SJSA1 (cell line): Measurements from ENCODE around the gene PPTC7. TPM values are rescaled to one million over a fixed set of nuclear protein-coding genes. Genes with fewer than 3 reads are reported as not detected.
"Not testable (repeated sequence)": the region's sequence is repeated elsewhere in the genome, so short reads cannot be mapped to it uniquely, and the experiment has no call there.

Source experiments
- DNase-seq, 2 experiments: peaks; one replicate each; pipeline ENCODE4 v3.0.0-alpha.2; 2015 to 2020; ENCODE audit warnings: low spot score in 2 of 2, low read depth in 1 of 2
- H3K27ac ChIP-seq: fragments of 250-450 bp; sonication (Bioruptor Pico); 2 replicates; pipeline ENCODE4 v1.5.1; 2020; ENCODE audit warnings: mild to moderate bottlenecking, moderate library complexity
- H3K27me3 ChIP-seq: fragments of 250-450 bp; sonication (Bioruptor Pico); replicated peaks from 2 replicates; pipeline ENCODE4 v1.5.1; 2020; ENCODE audit warnings: mild to moderate bottlenecking, moderate library complexity
- H3K36me3 ChIP-seq: fragments of 250-450 bp; sonication (Bioruptor Pico); 2 replicates; pipeline ENCODE4 v1.5.1; 2020; ENCODE audit warnings: mild to moderate bottlenecking
- H3K4me1 ChIP-seq: fragments of 250-450 bp; sonication (Bioruptor Pico); replicated peaks from 2 replicates; pipeline ENCODE4 v1.6.1; 2021; ENCODE audit warnings: mild to moderate bottlenecking
- H3K4me3 ChIP-seq: fragments of 250-450 bp; sonication (Bioruptor Pico); 2 replicates; pipeline ENCODE4 v1.5.1; 2020; ENCODE audit warnings: mild to moderate bottlenecking
- H3K9me3 ChIP-seq: fragments of 250-450 bp; sonication (Bioruptor Pico); replicated peaks from 2 replicates; pipeline ENCODE4 v1.5.1; 2020; ENCODE audit warnings: mild to moderate bottlenecking
- total RNA-seq: library from RNA; depleted of rRNA; stranded (reverse); fragments of >200 nt; shearing (Covaris generic); gene quantifications from 2 replicates; pipeline ENCODE4 v1.2.3, GENCODE V29; 2014

The PPTC7 gene
- total RNA-seq, 1 experiment from 2014 or later = 5.6 TPM

DNA sequence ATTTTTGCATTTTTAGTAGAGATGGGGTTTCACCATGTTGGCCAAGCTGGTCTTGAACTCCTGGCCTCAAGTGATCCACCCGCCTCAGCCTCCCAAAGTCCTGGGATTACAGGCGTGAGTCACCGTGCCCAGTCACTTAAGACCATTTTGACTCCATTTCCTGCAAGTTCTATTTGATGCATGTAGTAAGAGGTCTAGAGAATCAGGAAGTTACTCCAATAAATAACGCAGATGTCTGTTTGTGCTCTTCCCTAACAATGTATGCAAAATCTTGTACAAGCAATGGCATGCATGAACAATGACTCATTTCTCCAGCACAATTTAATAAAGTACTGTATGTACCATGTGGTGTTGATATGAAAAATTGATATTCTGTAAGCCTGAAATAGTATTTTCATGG, 37.9 kb downstream of the PPTC7 start:
- Histone ChIP-seq H3K4me1 (peaks cover 32% of the 10 kb centered on the region), H3K36me3 (peaks cover 14% of the 10 kb centered on the region), H3K27ac (peak overlapping the region; percentile 58)
- H3K4me3 ChIP-seq, H3K9me3 ChIP-seq, H3K27me3 ChIP-seq: not testable (repeated sequence)
- DNase-seq = peak; percentile 56 to 62

DNA sequence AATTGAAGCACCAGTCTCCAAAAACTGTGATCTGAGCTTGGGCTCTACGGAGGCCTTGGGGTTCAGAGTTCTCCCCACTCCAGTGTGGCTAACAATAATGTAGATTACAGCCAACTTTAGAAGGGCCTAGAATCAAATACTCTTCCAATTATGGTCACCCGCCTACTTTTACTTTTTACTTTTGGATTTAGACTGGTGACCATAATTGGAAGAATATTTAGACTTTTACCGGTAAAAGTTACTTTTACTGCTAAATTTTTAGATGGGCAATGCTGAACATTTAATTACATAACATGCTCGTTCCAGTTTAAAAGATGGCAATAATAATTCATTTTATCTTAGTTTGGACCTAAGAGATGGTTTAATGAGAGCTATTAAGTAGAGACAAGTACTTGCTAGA, 39.2 kb downstream of the PPTC7 start:
- no peaks in the 10 kb centered on the region for H3K9me3 ChIP-seq
- no peak overlapping the region for H3K27ac ChIP-seq
- DNase-seq = no peak

DNA sequence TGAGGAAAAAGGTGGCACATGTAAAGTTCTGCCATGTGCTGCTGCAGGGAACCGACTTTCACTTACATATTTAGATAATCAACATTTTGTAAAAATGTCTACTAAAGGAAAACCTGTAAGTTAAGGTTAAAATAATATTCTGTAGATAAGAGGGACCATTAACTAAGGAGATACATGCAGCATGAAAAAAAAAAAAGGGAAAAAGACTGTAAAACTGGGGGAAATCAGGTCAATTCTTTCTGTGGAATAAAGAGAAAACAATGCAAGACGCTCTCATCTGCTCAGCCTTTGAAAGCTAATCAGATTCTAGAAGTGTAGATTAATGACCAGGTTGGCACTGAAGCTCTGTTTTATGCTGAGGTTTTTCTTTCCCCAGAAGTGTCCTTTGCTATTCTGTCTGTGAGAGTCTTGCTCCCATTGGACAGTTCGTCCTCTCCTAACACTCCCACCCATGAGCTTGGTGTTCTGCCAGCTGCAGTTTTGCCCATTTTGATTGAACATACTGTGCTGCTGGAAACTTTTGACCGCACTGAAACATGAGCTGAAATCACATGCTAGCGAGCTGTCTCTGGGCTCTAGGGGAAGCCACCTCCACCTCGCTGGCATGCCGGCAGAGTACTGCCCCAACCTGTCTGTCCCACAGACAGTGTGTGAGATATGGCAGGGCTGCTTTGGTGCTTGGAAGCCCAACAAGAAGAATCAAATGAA, 39.7 kb downstream of the PPTC7 start:
- no peak overlapping the region for H3K27ac ChIP-seq
- H3K36me3 ChIP-seq = peaks cover 20% of the 10 kb centered on the region
- peaks cover 39% of the 10 kb centered on the region for H3K4me1 ChIP-seq
- no peaks in the 10 kb centered on the region for H3K9me3 ChIP-seq
- no peaks in the 10 kb centered on the region for H3K27me3 ChIP-seq
- no peak overlapping the region for H3K4me3 ChIP-seq
- peak in 1 of 2 experiments; percentile 46 for DNase-seq

More for the DNA sequence above, 39.2 kb downstream of the PPTC7 start:
- H3K27me3 ChIP-seq = no peaks in the 10 kb centered on the region
- H3K4me1 ChIP-seq = peaks cover 39% of the 10 kb centered on the region
- H3K36me3 ChIP-seq = peaks cover 15% of the 10 kb centered on the region
- no peak overlapping the region for H3K4me3 ChIP-seq

DNA sequence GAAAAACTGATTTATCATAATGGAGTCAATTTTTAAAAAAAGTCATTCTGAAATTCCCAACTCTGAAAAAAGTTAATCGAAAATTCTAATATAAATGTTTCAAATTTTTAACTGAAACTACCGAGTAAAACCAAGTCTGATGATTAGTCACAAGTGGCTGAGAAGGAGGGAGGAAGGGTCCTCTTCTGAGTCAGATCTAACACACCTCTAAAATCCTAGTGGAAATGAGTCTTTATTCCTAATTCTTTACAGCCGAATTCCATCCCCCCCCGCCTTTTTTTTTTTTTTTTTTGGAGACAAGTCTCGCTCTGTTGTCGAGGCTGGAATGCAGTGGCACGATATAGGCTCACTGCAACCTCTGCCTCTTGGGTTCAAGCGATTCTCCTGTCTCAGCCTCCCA, 43.1 kb downstream of the PPTC7 start:
- no peak overlapping the region for H3K4me3 ChIP-seq
- H3K4me1 ChIP-seq = peaks cover 20% of the 10 kb centered on the region
- no peaks in the 10 kb centered on the region for H3K27me3 ChIP-seq
- DNase-seq = peak in 1 of 2 experiments; percentile 50
- H3K9me3 ChIP-seq = no peaks in the 10 kb centered on the region
- peak overlapping the region; percentile 16; the same call in 1 of the 2 replicates for H3K27ac ChIP-seq
- peaks cover 46% of the 10 kb centered on the region for H3K36me3 ChIP-seq

DNA sequence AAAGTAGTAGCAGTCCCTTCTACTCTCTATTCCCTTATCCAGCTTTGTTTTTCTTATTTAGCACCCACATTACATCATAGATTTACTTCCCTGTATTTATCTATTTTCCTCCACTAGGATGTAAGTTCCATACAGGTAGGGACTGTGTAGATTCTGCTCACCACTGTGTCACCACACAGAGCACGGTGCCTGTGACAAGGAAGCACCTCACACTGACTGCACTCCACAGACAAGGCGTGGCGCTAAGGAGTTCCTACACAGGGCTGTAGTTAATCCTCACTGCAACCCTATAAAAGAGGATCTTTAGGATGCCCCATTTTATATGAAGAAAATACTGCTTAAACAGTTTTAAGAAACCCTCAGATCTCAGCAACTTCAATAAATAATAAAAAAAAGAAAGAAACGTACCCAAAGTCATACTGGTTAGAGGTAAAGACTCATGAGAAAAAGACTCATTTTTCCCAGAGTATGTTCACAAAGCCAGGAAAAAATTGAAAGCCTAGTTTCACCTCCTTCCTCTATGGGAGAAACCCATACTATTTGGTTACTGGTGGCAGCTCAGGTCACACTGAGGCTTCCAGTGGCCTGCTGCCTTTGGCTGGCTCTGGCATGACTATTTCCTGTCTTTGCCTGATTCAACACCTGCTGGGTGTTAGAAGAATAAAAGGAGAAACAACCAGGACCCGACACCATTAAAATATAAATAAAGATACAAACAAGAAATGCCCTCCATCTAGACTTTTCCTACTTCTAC, 44.1 kb downstream of the PPTC7 start:
- Histone ChIP-seq H3K4me1 (peaks cover 21% of the 10 kb centered on the region), H3K27ac (no peak overlapping the region), H3K27me3 (no peaks in the 10 kb centered on the region), H3K36me3 (peaks cover 39% of the 10 kb centered on the region), H3K4me3 (no peak overlapping the region), H3K9me3 (no peaks in the 10 kb centered on the region)
- no peak for DNase-seq

DNA sequence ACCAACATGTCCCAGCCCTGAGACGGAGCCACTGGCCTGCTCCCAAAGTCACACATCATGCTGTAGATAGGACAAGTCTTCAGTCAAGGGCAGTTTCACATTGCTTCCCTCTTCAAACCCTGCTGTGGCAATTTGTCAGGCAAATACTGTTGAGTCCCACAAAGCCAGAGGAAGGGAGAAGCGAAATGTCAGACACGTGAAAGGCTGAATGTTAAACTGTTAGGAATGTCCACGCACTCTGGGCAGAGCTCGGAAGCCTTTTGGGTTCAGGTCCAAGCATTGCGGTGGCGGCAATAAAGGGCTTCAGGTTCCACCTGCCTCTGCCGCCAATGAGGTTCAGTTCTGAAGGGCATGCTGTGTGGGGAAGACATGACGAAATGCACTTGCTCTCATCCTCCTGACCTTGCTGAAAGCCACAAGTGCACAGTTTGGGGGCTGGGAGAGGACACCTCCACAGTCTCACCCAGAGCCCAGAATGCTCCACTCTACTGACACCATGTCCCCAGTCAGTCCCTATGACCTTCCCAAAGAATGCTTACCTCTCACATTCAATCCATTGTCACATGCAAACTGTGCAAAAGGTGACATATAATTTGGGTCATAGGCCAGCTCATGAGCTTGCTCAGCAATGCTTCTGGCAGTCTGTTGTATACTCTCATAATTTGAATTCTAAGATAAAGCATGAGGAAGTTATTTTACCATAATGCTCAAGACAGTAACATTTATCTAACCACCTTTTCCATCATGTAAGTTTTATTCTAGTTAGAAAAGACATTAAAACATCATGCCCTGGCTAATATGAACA, 45.3 kb downstream of the PPTC7 start:
- Histone ChIP-seq H3K4me1 (peaks cover 30% of the 10 kb centered on the region), H3K27ac (no peak overlapping the region), H3K36me3 (peaks cover 41% of the 10 kb centered on the region), H3K27me3 (no peaks in the 10 kb centered on the region), H3K4me3 (no peak overlapping the region), H3K9me3 (no peaks in the 10 kb centered on the region)
- DNase-seq = no peak

DNA sequence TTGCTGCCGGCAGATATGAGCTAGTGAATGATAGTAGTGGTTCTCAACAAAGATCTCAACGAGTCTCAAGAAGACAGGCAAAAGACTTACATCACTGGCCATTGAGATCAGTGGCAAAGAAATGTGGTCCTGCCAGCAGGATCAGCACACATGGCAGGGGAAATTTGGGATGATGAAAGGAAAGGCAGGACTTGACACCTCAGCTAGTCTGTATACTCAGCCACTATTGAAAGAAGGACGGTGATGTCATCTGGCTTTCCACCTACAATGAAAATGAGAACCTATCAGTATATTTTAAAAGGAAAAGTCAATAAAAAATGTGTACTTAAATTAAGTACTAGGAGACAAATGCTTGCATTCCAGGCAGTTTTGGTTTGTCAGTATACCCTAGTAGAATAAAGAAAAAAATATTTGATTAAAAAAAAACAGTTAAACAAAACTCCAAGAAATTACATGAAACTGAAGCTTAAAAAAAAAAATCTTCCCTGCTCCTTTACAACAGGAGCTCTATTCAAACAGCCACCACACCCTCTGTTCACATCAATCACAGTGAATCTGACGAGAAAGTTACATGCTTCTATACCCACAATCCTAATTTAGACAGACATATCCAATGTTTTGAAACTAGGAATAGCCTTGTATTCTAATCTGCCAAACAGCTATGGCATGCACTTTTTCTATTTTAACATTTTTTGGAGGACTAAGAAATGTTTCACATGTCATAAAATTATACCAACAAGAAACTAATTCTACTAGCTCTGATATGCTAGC, 46.1 kb downstream of the PPTC7 start:
- Histone ChIP-seq H3K27me3 (no peaks in the 10 kb centered on the region), H3K4me1 (peaks cover 37% of the 10 kb centered on the region), H3K9me3 (no peaks in the 10 kb centered on the region), H3K36me3 (peaks cover 46% of the 10 kb centered on the region), H3K27ac (no peak overlapping the region), H3K4me3 (no peak overlapping the region)
- no peak for DNase-seq

DNA sequence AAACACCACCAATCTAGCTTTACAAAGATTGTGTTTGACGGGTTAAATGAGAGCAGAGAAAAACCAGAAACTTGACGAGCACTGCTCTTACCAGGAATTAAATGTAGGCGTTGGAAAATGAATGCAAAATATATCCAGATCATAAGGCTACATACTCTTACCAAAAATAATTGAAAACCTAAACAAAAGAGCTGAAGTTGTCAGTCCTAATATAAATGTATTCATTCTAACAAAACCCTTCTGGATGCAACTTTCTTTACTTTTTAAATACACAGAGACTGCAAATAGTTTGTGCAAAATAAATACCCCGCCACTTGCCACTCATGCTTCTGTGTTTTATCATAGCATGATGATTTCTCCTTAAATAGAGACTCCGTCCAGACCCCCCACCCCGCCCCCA, 48.3 kb downstream of the PPTC7 start:
- H3K4me1 ChIP-seq = peaks cover 37% of the 10 kb centered on the region
- H3K9me3 ChIP-seq = no peaks in the 10 kb centered on the region
- H3K27ac ChIP-seq = no peak overlapping the region
- DNase-seq = no peak
- H3K27me3 ChIP-seq = no peaks in the 10 kb centered on the region
- no peak overlapping the region for H3K4me3 ChIP-seq
- peaks cover 46% of the 10 kb centered on the region for H3K36me3 ChIP-seq

DNA sequence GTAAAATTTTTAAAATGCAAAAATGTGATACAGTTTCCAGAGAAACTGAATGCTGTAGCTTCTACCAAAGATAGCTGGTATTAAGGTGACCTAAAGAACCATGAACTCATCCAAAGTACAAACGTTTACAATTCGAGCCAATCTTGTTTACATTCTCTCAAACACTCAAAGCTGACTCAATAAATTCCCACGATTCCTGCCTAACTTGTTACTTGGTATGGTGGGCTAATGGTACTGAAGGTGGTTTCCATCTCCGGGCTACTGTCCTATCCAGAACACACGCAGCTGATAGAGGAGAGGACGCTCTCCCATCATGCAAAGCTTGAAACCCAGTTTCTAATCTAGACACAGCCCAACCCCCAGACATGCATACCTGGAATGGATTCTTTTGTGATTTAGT, 49.5 kb downstream of the PPTC7 start:
- Histone ChIP-seq H3K4me3 (no peak overlapping the region), H3K9me3 (no peaks in the 10 kb centered on the region), H3K27ac (peak overlapping the region; percentile 44), H3K36me3 (peaks cover 39% of the 10 kb centered on the region), H3K27me3 (no peaks in the 10 kb centered on the region), H3K4me1 (peaks cover 34% of the 10 kb centered on the region)
- peak in 1 of 2 experiments; percentile 80 for DNase-seq

DNA sequence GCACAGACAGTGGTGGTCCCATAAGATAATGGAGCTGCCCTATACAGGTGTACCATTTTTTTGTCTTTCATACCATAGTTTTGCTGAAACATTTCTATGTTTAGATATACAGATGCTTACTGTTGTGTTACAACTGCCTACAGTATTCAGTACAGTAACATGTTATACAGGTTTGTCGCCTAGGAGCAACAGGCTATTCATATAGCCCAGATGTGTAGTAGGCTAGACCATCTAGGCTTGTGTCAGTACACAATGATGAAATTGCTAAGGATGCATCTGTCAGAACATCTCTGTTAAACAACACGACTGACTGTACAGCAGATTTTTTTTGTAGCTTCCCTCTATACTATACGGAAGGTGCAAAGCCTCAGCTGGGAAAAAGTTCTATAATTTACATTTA, 50.5 kb downstream of the PPTC7 start:
- DNase-seq = no peak
- peaks cover 29% of the 10 kb centered on the region for H3K36me3 ChIP-seq
- H3K4me1 ChIP-seq = peaks cover 34% of the 10 kb centered on the region
- H3K27me3 ChIP-seq = no peaks in the 10 kb centered on the region
- H3K27ac ChIP-seq = no peak overlapping the region
- no peaks in the 10 kb centered on the region for H3K9me3 ChIP-seq
- H3K4me3 ChIP-seq = no peak overlapping the region

DNA sequence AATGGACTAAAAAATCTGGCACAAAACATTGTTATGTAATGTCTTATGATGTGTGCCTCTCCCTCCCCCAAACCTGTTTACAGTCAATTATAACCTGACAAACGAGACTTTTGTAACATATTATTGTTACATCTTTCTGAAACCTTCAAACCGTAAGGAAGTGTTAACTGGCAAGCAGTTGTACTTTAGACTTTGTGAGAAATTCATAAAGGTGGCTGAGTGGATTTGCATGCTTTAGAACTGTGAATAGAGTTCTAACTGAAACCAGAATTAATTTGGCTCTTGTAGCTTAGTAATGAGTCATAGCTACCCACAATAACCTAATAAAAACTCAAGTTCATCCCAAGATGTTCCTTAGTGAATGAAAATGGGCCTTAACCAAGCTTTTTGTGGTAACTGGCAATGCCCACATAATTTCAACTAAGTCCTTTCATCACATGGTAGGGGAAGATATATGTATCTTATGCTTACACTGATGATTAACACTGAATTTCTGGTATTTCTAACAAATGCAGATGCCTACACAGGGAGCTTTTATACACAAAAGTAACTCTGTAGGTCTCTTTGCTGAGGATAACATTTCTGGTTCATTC, 51.3 kb downstream of the PPTC7 start:
- Histone ChIP-seq H3K9me3 (no peaks in the 10 kb centered on the region), H3K27me3 (no peaks in the 10 kb centered on the region), H3K4me1 (peaks cover 34% of the 10 kb centered on the region), H3K27ac (no peak overlapping the region), H3K4me3 (no peak overlapping the region), H3K36me3 (peaks cover 21% of the 10 kb centered on the region)
- peak in 1 of 2 experiments; percentile 67 for DNase-seq

DNA sequence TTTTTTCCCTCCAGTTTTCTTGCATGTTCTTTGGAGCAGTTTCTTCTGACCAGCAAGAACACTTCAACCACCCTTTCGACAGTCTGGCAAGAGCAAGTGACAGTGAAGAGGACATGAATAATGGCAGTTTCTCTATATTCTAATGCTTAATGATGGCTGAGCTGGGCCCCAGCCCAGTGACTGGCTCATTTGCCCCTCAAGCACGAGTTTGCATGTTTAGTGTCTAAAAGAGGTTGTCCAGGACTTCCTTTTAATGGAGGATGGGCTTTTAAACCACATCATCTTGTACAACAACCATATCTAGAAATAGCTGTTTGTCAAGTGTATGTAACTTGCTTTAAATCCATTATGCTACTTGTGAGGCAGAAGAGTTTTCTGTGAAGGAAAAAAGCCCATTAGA, 52.6 kb downstream of the PPTC7 start:
- Histone ChIP-seq H3K9me3 (no peaks in the 10 kb centered on the region), H3K4me3 (no peak overlapping the region), H3K27ac (no peak overlapping the region), H3K4me1 (peaks cover 34% of the 10 kb centered on the region), H3K27me3 (no peaks in the 10 kb centered on the region), H3K36me3 (peaks cover 10% of the 10 kb centered on the region)
- DNase-seq = no peak

DNA sequence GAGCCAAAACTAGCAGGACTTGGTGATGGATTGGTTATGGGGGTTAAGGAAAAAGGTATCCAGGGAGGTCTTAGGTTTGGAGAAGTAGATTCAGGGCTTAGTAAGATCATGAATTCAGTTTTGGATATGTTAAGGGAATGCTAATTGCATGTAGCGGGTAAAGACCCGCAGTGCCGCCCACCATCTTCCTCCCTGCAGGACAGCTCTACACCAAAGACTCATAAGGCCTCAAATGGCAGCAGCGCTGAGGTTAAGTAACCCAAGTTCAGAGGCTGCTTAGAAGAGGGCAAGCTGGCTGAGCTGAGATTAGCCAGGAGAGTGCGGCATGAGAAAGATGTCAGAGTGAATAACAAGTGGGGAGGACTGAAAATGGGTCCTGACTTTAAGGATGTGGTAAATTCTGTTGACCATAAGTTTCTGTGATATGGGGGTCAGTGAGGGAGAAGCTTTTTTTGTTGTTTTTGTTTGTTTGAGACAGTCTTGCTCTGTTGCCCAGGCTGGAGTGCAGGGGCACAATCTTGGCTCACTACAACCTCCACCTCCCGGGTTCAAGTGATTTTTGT, 54.8 kb downstream of the PPTC7 start:
- H3K4me1 ChIP-seq = peaks cover 20% of the 10 kb centered on the region
- peaks cover 5% of the 10 kb centered on the region; the same call in 1 of the 2 replicates for H3K36me3 ChIP-seq
- DNase-seq = no peak
- H3K27me3 ChIP-seq = no peaks in the 10 kb centered on the region
- no peaks in the 10 kb centered on the region for H3K9me3 ChIP-seq
- H3K4me3 ChIP-seq = no peak overlapping the region
- H3K27ac ChIP-seq = no peak overlapping the region
